Liver (tissue), 3 donors: ENCODE data around the gene ZNF493.

ENCODE experiments used
- EGR1 ChIP-seq, 2 donors: IDR thresholded peaks; 2 replicates each; pipeline ENCODE4 v1.6.1; 2016 to 2018; ENCODE audit warnings: antibody characterized with exemption in 2 of 2, low read depth in 2 of 2
- GABPA ChIP-seq, 2 donors: IDR thresholded peaks in 1 of 2; conservative IDR thresholded peaks in 1 of 2; 2 replicates each; pipeline ENCODE4 v1.6.1; 2016; ENCODE audit warnings: antibody characterized with exemption in 2 of 2, mild to moderate bottlenecking in 1 of 2, moderate library complexity in 1 of 2
- JUND ChIP-seq, 2 donors: IDR thresholded peaks; 2 replicates each; pipeline ENCODE4 v1.6.1; 2016; ENCODE audit warnings: antibody characterized with exemption in 2 of 2
- REST ChIP-seq: IDR thresholded peaks from 2 replicates; pipeline ENCODE4 v1.6.1; 2016; ENCODE audit warnings: antibody characterized with exemption, mild to moderate bottlenecking
- RXRA ChIP-seq, 2 donors: IDR thresholded peaks; 2 replicates each; pipeline ENCODE4 v1.6.1; 2017 to 2018; ENCODE audit warnings: antibody characterized with exemption in 2 of 2, mild to moderate bottlenecking in 1 of 2
- SP1 ChIP-seq: IDR thresholded peaks from 2 replicates; pipeline ENCODE4 v1.6.1; 2018; ENCODE audit warnings: antibody characterized with exemption, mild to moderate bottlenecking
- TAF1 ChIP-seq: conservative IDR thresholded peaks from 2 replicates; pipeline ENCODE4 v1.6.1; 2016; ENCODE audit warnings: antibody characterized with exemption, mild to moderate bottlenecking
- TF ChIP-seq, protein P1 (sequence below): fragments of 150-350 bp; IDR thresholded peaks from 2 replicates; pipeline ENCODE4 v1.5.1; 2017; ENCODE audit warnings: improper control_type of control experiment, low read depth, low read length; ENCODE audit not compliant: missing input control
- TF ChIP-seq, protein P2 (sequence below): IDR thresholded peaks from 2 replicates; pipeline ENCODE4 v1.6.1; 2016; ENCODE audit warnings: antibody characterized with exemption
- TF ChIP-seq, protein P3 (sequence below): IDR thresholded peaks from 2 replicates; pipeline ENCODE4 v1.6.1; 2016; ENCODE audit warnings: antibody characterized with exemption
- TF ChIP-seq, protein P4 (sequence below): IDR thresholded peaks from 2 replicates; pipeline ENCODE4 v1.6.1; 2016; ENCODE audit warnings: antibody characterized with exemption
- donor health status: healthy.
- donor health status: healthy.

DNA sequence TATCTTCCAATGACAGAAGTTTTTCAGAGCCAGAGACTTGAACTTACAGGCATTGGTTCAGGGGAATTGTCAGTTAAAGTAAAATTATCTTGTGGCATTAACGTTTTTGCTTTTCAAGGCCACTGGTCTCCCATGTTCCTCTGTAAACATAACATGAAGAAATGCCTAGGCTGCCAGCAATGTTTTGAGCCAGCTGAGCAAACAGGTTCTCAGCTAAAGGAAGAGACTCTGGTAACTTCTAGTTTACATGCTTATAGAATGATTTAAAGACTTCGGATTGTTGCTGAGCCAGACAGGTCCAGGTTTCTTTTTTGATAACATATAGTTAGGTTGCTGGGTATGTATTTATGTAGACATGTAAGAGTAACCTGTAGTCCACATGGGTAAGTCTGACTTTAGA lies 35.7 kb downstream of the ZNF493 start:
- TF ChIP-seq, protein P1, sequence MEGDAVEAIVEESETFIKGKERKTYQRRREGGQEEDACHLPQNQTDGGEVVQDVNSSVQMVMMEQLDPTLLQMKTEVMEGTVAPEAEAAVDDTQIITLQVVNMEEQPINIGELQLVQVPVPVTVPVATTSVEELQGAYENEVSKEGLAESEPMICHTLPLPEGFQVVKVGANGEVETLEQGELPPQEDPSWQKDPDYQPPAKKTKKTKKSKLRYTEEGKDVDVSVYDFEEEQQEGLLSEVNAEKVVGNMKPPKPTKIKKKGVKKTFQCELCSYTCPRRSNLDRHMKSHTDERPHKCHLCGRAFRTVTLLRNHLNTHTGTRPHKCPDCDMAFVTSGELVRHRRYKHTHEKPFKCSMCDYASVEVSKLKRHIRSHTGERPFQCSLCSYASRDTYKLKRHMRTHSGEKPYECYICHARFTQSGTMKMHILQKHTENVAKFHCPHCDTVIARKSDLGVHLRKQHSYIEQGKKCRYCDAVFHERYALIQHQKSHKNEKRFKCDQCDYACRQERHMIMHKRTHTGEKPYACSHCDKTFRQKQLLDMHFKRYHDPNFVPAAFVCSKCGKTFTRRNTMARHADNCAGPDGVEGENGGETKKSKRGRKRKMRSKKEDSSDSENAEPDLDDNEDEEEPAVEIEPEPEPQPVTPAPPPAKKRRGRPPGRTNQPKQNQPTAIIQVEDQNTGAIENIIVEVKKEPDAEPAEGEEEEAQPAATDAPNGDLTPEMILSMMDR = no peak
- TF ChIP-seq SP1 (no peak), REST (no peak), GABPA (IDR thresholded peaks at IDR 0.05 in 1 of 2, conservative IDR thresholded peaks at IDR 0.05 in 1 of 2) (no peak), TAF1 (no peak), EGR1 (IDR thresholded peaks at IDR 0.05; ENCODE audit: low read depth in 2 of 2) (no peak), JUND (IDR thresholded peaks at IDR 0.05) (no peak), RXRA (IDR thresholded peaks at IDR 0.05) (no peak)
- TF ChIP-seq, protein P2, sequence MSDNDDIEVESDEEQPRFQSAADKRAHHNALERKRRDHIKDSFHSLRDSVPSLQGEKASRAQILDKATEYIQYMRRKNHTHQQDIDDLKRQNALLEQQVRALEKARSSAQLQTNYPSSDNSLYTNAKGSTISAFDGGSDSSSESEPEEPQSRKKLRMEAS = no peak
- TF ChIP-seq, protein P3, sequence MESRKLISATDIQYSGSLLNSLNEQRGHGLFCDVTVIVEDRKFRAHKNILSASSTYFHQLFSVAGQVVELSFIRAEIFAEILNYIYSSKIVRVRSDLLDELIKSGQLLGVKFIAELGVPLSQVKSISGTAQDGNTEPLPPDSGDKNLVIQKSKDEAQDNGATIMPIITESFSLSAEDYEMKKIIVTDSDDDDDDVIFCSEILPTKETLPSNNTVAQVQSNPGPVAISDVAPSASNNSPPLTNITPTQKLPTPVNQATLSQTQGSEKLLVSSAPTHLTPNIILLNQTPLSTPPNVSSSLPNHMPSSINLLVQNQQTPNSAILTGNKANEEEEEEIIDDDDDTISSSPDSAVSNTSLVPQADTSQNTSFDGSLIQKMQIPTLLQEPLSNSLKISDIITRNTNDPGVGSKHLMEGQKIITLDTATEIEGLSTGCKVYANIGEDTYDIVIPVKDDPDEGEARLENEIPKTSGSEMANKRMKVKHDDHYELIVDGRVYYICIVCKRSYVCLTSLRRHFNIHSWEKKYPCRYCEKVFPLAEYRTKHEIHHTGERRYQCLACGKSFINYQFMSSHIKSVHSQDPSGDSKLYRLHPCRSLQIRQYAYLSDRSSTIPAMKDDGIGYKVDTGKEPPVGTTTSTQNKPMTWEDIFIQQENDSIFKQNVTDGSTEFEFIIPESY = no peak
- TF ChIP-seq, protein P4, sequence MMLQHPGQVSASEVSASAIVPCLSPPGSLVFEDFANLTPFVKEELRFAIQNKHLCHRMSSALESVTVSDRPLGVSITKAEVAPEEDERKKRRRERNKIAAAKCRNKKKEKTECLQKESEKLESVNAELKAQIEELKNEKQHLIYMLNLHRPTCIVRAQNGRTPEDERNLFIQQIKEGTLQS = no peak
